K562 (cell line): ENCODE data around the gene AGPAT3.
A peak's percentile ranks its signal among the peaks of the same experiment; 100 is the strongest.

Experiments
- CHD2 ChIP-seq: IDR thresholded peaks from 2 replicates; pipeline ENCODE4 v1.6.1; 2011; ENCODE audit warnings: low read depth, low read length
- ELF1 ChIP-seq: fragments of 200-800 bp; sonication (Bioruptor generic); IDR thresholded peaks from 2 replicates; pipeline ENCODE4 v1.6.1; 2016; ENCODE audit warnings: missing genetic modification characterization, missing compliant biosample characterization
- ESRRA ChIP-seq: fragments of 450-650 bp; IDR thresholded peaks from 2 replicates; pipeline ENCODE4 v1.6.1; 2014; ENCODE audit warnings: low read depth, mild to moderate bottlenecking, moderate library complexity, borderline replicate concordance
- JUND ChIP-seq, 2 experiments: IDR thresholded peaks; 2 replicates in 1 of 2; 3 replicates in 1 of 2; pipeline ENCODE4 v1.6.1; 2011; ENCODE audit warnings: borderline replicate concordance in 2 of 2, low read depth in 2 of 2, low read length in 2 of 2, improper control_type of control experiment in 1 of 2, missing biosample characterization in 1 of 2, missing genetic modification characterization in 1 of 2, missing genetic modification reagents in 1 of 2
- KAT7 ChIP-seq: sonication (generic); formaldehyde crosslinking; IDR thresholded peaks from 2 replicates; pipeline ENCODE4 v1.8.0; 2022; ENCODE audit warnings: missing genetic modification reagents, mild to moderate bottlenecking, borderline replicate concordance
- LEF1 ChIP-seq: fragments of 450-650 bp; IDR thresholded peaks from 2 replicates; pipeline ENCODE4 v1.6.1; 2016; ENCODE audit warnings: mild to moderate bottlenecking
- POLR2AphosphoS5 ChIP-seq: IDR thresholded peaks from 2 replicates; pipeline ENCODE4 v1.6.1; 2011; ENCODE audit warnings: mild to moderate bottlenecking, low read depth, low read length, moderate library complexity; ENCODE audit not compliant: control insufficient read depth, insufficient read depth
- SIN3A ChIP-seq, 2 experiments: fragments of 150-350 bp in 1 of 2; IDR thresholded peaks; 2 replicates each; pipeline ENCODE4 v1.6.1; 2011 to 2016; ENCODE audit warnings: borderline replicate concordance in 2 of 2, low read depth in 2 of 2, low read length in 2 of 2, mild to moderate bottlenecking in 2 of 2, moderate library complexity in 2 of 2; ENCODE audit not compliant: control insufficient read depth in 1 of 2
- YY1 ChIP-seq, 3 experiments: IDR thresholded peaks; 2 replicates each; pipeline ENCODE4 v1.6.1; 2011; ENCODE audit warnings: low read length in 2 of 3, mild to moderate bottlenecking in 2 of 3, moderate library complexity in 2 of 3, borderline replicate concordance in 1 of 3, control low read depth in 1 of 3, low read depth in 1 of 3; ENCODE audit not compliant: insufficient read depth in 3 of 3, insufficient replicate concordance in 2 of 3, control insufficient read depth in 1 of 3, insufficient read length in 1 of 3; ENCODE audit errors: extremely low read depth in 1 of 3
- ZNF133 ChIP-seq: fragments of 250-450 bp; sonication (Bioruptor Pico); IDR thresholded peaks from 2 replicates; pipeline ENCODE4 v1.4.0; 2020; ENCODE audit warnings: mild to moderate bottlenecking
- TF ChIP-seq, protein P1 (sequence below), 3 experiments: fragments of 200-800 bp in 1 of 3; fragments of 250-450 bp in 1 of 3; fragments of 450-650 bp in 1 of 3; sonication (Bioruptor Pico) in 1 of 3; sonication (Bioruptor generic) in 1 of 3; formaldehyde crosslinking in 1 of 3; IDR thresholded peaks; 2 replicates each; pipeline versions ENCODE4 v1.6.1 to v1.8.0; 2016 to 2022; ENCODE audit warnings: mild to moderate bottlenecking in 2 of 3, missing genetic modification characterization in 2 of 3, missing compliant biosample characterization in 1 of 3, moderate library complexity in 1 of 3
- TF ChIP-seq, protein P2 (sequence below): fragments of 450-650 bp; formaldehyde crosslinking; IDR thresholded peaks from 2 replicates; pipeline ENCODE4 v1.4.0; 2022; ENCODE audit warnings: mild to moderate bottlenecking, moderate library complexity
- TF ChIP-seq, protein P3 (sequence below): fragments of 450-650 bp; IDR thresholded peaks from 2 replicates; pipeline ENCODE4 v1.6.1; 2016

DNA sequence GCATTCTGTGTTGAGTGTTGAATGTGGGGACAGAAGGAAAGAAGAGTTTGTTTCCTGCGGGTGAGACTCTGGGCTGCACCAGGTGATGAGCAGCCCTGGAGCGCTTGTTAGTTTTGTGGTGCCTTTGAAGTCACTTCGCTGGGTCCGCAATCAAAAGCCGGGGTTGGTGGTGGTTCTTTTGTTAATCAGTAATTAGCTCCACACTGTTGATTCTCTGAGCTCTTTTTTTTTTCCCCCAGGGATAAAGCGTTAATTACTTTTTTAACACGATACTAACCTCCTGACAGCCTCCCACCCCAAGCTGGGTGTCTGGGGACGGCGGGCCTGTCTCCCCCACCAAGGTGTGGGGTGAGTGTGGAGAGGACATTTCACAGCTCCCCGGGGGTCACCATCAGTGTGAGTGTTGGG, 56.6 kb downstream of the AGPAT3 start:
- TF ChIP-seq, protein P1, sequence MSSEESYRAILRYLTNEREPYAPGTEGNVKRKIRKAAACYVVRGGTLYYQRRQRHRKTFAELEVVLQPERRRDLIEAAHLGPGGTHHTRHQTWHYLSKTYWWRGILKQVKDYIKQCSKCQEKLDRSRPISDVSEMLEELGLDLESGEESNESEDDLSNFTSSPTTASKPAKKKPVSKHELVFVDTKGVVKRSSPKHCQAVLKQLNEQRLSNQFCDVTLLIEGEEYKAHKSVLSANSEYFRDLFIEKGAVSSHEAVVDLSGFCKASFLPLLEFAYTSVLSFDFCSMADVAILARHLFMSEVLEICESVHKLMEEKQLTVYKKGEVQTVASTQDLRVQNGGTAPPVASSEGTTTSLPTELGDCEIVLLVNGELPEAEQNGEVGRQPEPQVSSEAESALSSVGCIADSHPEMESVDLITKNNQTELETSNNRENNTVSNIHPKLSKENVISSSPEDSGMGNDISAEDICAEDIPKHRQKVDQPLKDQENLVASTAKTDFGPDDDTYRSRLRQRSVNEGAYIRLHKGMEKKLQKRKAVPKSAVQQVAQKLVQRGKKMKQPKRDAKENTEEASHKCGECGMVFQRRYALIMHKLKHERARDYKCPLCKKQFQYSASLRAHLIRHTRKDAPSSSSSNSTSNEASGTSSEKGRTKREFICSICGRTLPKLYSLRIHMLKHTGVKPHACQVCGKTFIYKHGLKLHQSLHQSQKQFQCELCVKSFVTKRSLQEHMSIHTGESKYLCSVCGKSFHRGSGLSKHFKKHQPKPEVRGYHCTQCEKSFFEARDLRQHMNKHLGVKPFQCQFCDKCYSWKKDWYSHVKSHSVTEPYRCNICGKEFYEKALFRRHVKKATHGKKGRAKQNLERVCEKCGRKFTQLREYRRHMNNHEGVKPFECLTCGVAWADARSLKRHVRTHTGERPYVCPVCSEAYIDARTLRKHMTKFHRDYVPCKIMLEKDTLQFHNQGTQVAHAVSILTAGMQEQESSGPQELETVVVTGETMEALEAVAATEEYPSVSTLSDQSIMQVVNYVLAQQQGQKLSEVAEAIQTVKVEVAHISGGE (CRISPR knock-in tag; IDR thresholded peaks at IDR 0.05): no peak
- TF ChIP-seq ESRRA (no peak), JUND (IDR thresholded peaks at IDR 0.05; ENCODE audit: borderline replicate concordance, low read depth, low read length) (no peak), JUND (tag; IDR thresholded peaks at IDR 0.05; ENCODE audit: borderline replicate concordance, low read depth, low read length) (no peak), POLR2AphosphoS5 (no peak), YY1 (IDR thresholded peaks at IDR 0.05; ENCODE audit: borderline replicate concordance in 1 of 3, control insufficient read depth in 1 of 3, extremely low read depth in 1 of 3, insufficient read depth in 3 of 3, insufficient read length in 1 of 3, insufficient replicate concordance in 2 of 3, low read depth in 1 of 3, low read length in 2 of 3) (no peak), KAT7 (no peak), LEF1 (no peak), CHD2 (no peak), SIN3A (IDR thresholded peaks at IDR 0.05; ENCODE audit: borderline replicate concordance in 2 of 2, control insufficient read depth in 1 of 2, low read depth in 2 of 2, low read length in 2 of 2) (no peak), ZNF133 (no peak), ELF1 (tag) (no peak)
- TF ChIP-seq, protein P2, sequence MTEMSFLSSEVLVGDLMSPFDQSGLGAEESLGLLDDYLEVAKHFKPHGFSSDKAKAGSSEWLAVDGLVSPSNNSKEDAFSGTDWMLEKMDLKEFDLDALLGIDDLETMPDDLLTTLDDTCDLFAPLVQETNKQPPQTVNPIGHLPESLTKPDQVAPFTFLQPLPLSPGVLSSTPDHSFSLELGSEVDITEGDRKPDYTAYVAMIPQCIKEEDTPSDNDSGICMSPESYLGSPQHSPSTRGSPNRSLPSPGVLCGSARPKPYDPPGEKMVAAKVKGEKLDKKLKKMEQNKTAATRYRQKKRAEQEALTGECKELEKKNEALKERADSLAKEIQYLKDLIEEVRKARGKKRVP (CRISPR knock-in tag): 0 out of 2 replicates have a peak, but pooled peaks have one; percentile 7
- TF ChIP-seq, protein P3, sequence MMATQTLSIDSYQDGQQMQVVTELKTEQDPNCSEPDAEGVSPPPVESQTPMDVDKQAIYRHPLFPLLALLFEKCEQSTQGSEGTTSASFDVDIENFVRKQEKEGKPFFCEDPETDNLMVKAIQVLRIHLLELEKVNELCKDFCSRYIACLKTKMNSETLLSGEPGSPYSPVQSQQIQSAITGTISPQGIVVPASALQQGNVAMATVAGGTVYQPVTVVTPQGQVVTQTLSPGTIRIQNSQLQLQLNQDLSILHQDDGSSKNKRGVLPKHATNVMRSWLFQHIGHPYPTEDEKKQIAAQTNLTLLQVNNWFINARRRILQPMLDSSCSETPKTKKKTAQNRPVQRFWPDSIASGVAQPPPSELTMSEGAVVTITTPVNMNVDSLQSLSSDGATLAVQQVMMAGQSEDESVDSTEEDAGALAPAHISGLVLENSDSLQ: no peak
